GM23338 (cell line): ENCODE data around the gene COA1. TPM values are rescaled to one million over a fixed set of nuclear protein-coding genes. Genes with fewer than 3 reads are reported as not detected.

Source experiments
- ATAC-seq: fragments of 200-7000 bp; cut with Tn5 transposase; 3 replicates; pipeline ENCODE4 v1.9.1; 2020
- DNase-seq: peaks from one replicate; pipeline ENCODE4 v3.0.0-alpha.2; 2015; ENCODE audit warnings: low spot score
- H2AFZ ChIP-seq: fragments of 200-600 bp; sonication (generic); 2 replicates; pipeline ENCODE4 v1.8.0; 2016; ENCODE audit warnings: antibody characterized with exemption, mild to moderate bottlenecking, moderate library complexity
- H3F3A ChIP-seq: fragments of 200-600 bp; sonication (generic); replicated peaks from 2 replicates; pipeline ENCODE4 v1.8.0; 2017; ENCODE audit warnings: antibody characterized with exemption, mixed run types, low read depth
- H3K27ac ChIP-seq: fragments of 200-600 bp; sonication (generic); 2 replicates; pipeline ENCODE4 v1.6.1; 2016; ENCODE audit warnings: low read depth
- H3K27me3 ChIP-seq: fragments of 200-600 bp; sonication (generic); 2 replicates; pipeline ENCODE4 v1.8.0; 2016; ENCODE audit warnings: mild to moderate bottlenecking, mixed run types, moderate library complexity; ENCODE audit not compliant: insufficient read depth
- H3K36me3 ChIP-seq: fragments of 200-600 bp; sonication (generic); 2 replicates; pipeline ENCODE4 v1.8.0; 2016; ENCODE audit warnings: mild to moderate bottlenecking; ENCODE audit not compliant: insufficient read depth
- H3K4me1 ChIP-seq: fragments of 200-600 bp; sonication (generic); 2 replicates; pipeline ENCODE4 v1.8.0; 2016; ENCODE audit warnings: mild to moderate bottlenecking, moderate library complexity; ENCODE audit not compliant: insufficient read depth
- H3K4me2 ChIP-seq: fragments of 200-600 bp; sonication (generic); 2 replicates; pipeline ENCODE4 v1.7.1; 2017; ENCODE audit warnings: mixed run types
- H3K4me3 ChIP-seq: fragments of 200-600 bp; sonication (generic); 2 replicates; pipeline ENCODE4 v1.6.1; 2016; ENCODE audit warnings: mixed run types
- H3K79me2 ChIP-seq: fragments of 200-600 bp; sonication (generic); replicated peaks from 2 replicates; pipeline ENCODE4 v1.8.0; 2017; ENCODE audit warnings: mild to moderate bottlenecking; ENCODE audit not compliant: insufficient read depth
- H3K9me2 ChIP-seq: fragments of 200-600 bp; sonication (generic); 2 replicates; pipeline ENCODE4 v1.8.0; 2017; ENCODE audit not compliant: insufficient read depth
- H4K20me1 ChIP-seq: fragments of 200-600 bp; sonication (generic); replicated peaks from 2 replicates; pipeline ENCODE4 v1.8.0; 2017; ENCODE audit warnings: mild to moderate bottlenecking; ENCODE audit not compliant: insufficient read depth
- H3K27ac Mint-ChIP-seq: 2 replicates; pipeline ENCODE4 v1.8.0; 2020; ENCODE audit warnings: inconsistent platforms, mild to moderate bottlenecking, moderate library complexity, mixed read lengths
- H3K27me3 Mint-ChIP-seq: 3 replicates; pipeline ENCODE4 v1.8.0; 2022; ENCODE audit warnings: low read depth, mild to moderate bottlenecking, moderate library complexity, mixed read lengths, inconsistent platforms; ENCODE audit not compliant: insufficient read depth, poor library complexity
- H3K36me3 Mint-ChIP-seq: 3 replicates; pipeline ENCODE4 v1.8.0; 2021; ENCODE audit warnings: low read depth, mild to moderate bottlenecking, inconsistent platforms, moderate library complexity, mixed read lengths
- H3K4me1 Mint-ChIP-seq: 3 replicates; pipeline ENCODE4 v1.8.0; 2020; ENCODE audit warnings: mild to moderate bottlenecking, inconsistent platforms, mixed read lengths
- H3K4me3 Mint-ChIP-seq: 3 replicates; pipeline ENCODE4 v1.8.0; 2021; ENCODE audit warnings: moderate library complexity, mild to moderate bottlenecking, inconsistent platforms, mixed read lengths
- H3K9me3 Mint-ChIP-seq: 3 replicates; pipeline ENCODE4 v1.8.0; 2020; ENCODE audit warnings: moderate library complexity, mild to moderate bottlenecking, inconsistent platforms, mixed read lengths
- CREB1 ChIP-seq: fragments of 250-450 bp; sonication (Bioruptor Pico); IDR thresholded peaks from 2 replicates; pipeline ENCODE4 v1.5.0; 2020; ENCODE audit warnings: low read depth, mild to moderate bottlenecking, moderate library complexity
- EZH2 ChIP-seq: fragments of 200-600 bp; sonication (generic); IDR thresholded peaks from one replicate; pipeline ENCODE4 v1.8.0; 2017; ENCODE audit warnings: antibody characterized with exemption, mild to moderate bottlenecking, low read depth; ENCODE audit not compliant: unreplicated experiment
- EZH2phosphoT487 ChIP-seq: fragments of 200-600 bp; sonication (generic); IDR thresholded peaks from one replicate; pipeline ENCODE4 v1.8.1; 2018; ENCODE audit warnings: antibody characterized with exemption; ENCODE audit not compliant: unreplicated experiment
- JUNB ChIP-seq: IDR thresholded peaks from one replicate; pipeline ENCODE4 v1.6.1; 2016; ENCODE audit warnings: antibody characterized with exemption; ENCODE audit not compliant: unreplicated experiment
- NANOG ChIP-seq: IDR thresholded peaks from 2 replicates; pipeline ENCODE4 v1.6.1; 2016; ENCODE audit warnings: antibody characterized with exemption, borderline replicate concordance
- POLR2AphosphoS5 ChIP-seq: IDR thresholded peaks from 2 replicates; pipeline ENCODE4 v1.6.1; 2016; ENCODE audit warnings: antibody characterized with exemption, low read depth
- STAT1 ChIP-seq: IDR thresholded peaks from one replicate; pipeline ENCODE4 v1.6.1; 2016; ENCODE audit warnings: antibody characterized with exemption; ENCODE audit not compliant: unreplicated experiment
- ZNF114 ChIP-seq: fragments of 250-450 bp; sonication (Bioruptor Pico); IDR thresholded peaks from 2 replicates; pipeline ENCODE4 v1.5.0; 2020; ENCODE audit warnings: mild to moderate bottlenecking, moderate library complexity
- ZNF462 ChIP-seq: fragments of 250-450 bp; sonication (Bioruptor Pico); IDR thresholded peaks from 2 replicates; pipeline ENCODE4 v1.5.0; 2020; ENCODE audit warnings: mild to moderate bottlenecking, moderate library complexity
- polyA plus RNA-seq: library from polyadenylated mRNA; unstranded; fragments of >200 nt; fragmentation: Nextera tagmentation; extraction: Ambion mirVana; gene quantifications from 2 replicates; pipeline ENCODE4 v1.2.1, GENCODE V29; 2016
- total RNA-seq: library from RNA; depleted of rRNA; stranded (reverse); fragments of >200 nt; shearing (Covaris generic); gene quantifications from 2 replicates; pipeline ENCODE4 v1.2.3, GENCODE V29; 2014
- TF ChIP-seq, protein P1 (sequence below), 2 experiments: fragments of 200-600 bp in 1 of 2; sonication (generic) in 1 of 2; conservative IDR thresholded peaks; 2 replicates each; pipeline versions ENCODE4 v1.5.1 to v1.6.1; 2016 to 2017; ENCODE audit warnings: antibody characterized with exemption in 2 of 2, low read depth in 2 of 2, mild to moderate bottlenecking in 2 of 2, moderate library complexity in 1 of 2

The COA1 gene
- total and polyA plus RNA-seq, 2 experiments from 2014 or later: 156 to 158 TPM

- no peaks in the 10 kb centered on the region for H4K20me1 ChIP-seq
- no peak overlapping the region; the same call in 2 of the 3 replicates for H3K4me3 Mint-ChIP-seq
- peaks cover 97% of the 10 kb centered on the region for H3K79me2 ChIP-seq
- peaks cover 46% of the 10 kb centered on the region for H3K4me1 ChIP-seq
- H3K4me1 Mint-ChIP-seq: peaks cover 35% of the 10 kb centered on the region
- peak overlapping the region; percentile 66 for H3K4me2 ChIP-seq
- H2AFZ ChIP-seq: no peak overlapping the region
- no peaks in the 10 kb centered on the region for H3K9me2 ChIP-seq
- H3K36me3 ChIP-seq: no peaks in the 10 kb centered on the region
- peak overlapping the region; percentile 75 for H3K27ac ChIP-seq
- peaks cover 30% of the 10 kb centered on the region for H3K36me3 Mint-ChIP-seq
- no peak overlapping the region for H3K4me3 ChIP-seq
- H3F3A ChIP-seq: no peaks in the 10 kb centered on the region
- H3K9me3 Mint-ChIP-seq: no peaks in the 10 kb centered on the region
- DNase-seq: no peak
- peaks cover 3% of the 10 kb centered on the region for H3K27me3 Mint-ChIP-seq
- peak overlapping the region; percentile 72; the same call in 1 of the 2 replicates for H3K27ac Mint-ChIP-seq
- TF ChIP-seq, protein P1, sequence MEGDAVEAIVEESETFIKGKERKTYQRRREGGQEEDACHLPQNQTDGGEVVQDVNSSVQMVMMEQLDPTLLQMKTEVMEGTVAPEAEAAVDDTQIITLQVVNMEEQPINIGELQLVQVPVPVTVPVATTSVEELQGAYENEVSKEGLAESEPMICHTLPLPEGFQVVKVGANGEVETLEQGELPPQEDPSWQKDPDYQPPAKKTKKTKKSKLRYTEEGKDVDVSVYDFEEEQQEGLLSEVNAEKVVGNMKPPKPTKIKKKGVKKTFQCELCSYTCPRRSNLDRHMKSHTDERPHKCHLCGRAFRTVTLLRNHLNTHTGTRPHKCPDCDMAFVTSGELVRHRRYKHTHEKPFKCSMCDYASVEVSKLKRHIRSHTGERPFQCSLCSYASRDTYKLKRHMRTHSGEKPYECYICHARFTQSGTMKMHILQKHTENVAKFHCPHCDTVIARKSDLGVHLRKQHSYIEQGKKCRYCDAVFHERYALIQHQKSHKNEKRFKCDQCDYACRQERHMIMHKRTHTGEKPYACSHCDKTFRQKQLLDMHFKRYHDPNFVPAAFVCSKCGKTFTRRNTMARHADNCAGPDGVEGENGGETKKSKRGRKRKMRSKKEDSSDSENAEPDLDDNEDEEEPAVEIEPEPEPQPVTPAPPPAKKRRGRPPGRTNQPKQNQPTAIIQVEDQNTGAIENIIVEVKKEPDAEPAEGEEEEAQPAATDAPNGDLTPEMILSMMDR (conservative IDR thresholded peaks at IDR 0.05; ENCODE audit: low read depth in 2 of 2): no peak
- no peak for TF ChIP-seq ZNF462 (CRISPR knock-in tag)
- TF ChIP-seq EZH2phosphoT487: no peak
- TF ChIP-seq STAT1: no peak
- no peak for TF ChIP-seq NANOG
- TF ChIP-seq POLR2AphosphoS5: no peak
- TF ChIP-seq EZH2: no peak
- no peak for TF ChIP-seq CREB1
- TF ChIP-seq JUNB: no peak
- TF ChIP-seq ZNF114 (CRISPR knock-in tag): no peak
- H3K27me3 ChIP-seq: no peaks in the 10 kb centered on the region
- peak; percentile 70 for ATAC-seq
These were observed 69.8 kb downstream of the COA1 start for GRCh38 chr7:43659549-43659896.
